HG02588 (cell line): ENCODE results near the gene SNAPC5.
"Not testable (repeated sequence)": the region's sequence is repeated elsewhere in the genome, so short reads cannot be mapped to it uniquely, and the experiment has no call there.

ENCODE experiments used
- ATAC-seq: cut with Tn5 transposase; IDR thresholded peaks from one replicate; pipeline ENCODE4 v1.9.1; 2021; ENCODE audit warnings: mild to moderate bottlenecking, moderate library complexity; ENCODE audit not compliant: unreplicated experiment

SNAPC5 gene

GRCh38 chr15:66461294-66461693 lies 36.3 kb downstream of the SNAPC5 start:
- not testable (repeated sequence) for ATAC-seq

GRCh38 chr15:66459818-66460615 lies 37.5 kb downstream of the SNAPC5 start:
- ATAC-seq, result no peak

GRCh38 chr15:66456211-66456610 lies 41.4 kb downstream of the SNAPC5 start:
- no peak for ATAC-seq

GRCh38 chr15:66454143-66454542 lies 43.4 kb downstream of the SNAPC5 start:
- no peak for ATAC-seq

GRCh38 chr15:66452971-66453580 lies 44.5 kb downstream of the SNAPC5 start:
- ATAC-seq, result no peak

- ATAC-seq, result no peak
Observed at GRCh38 chr15:66452420-66452819, 45.1 kb downstream of the SNAPC5 start.
